WI38 (cell line): ENCODE data around the gene RALGDS.

ENCODE experiments used
- H3K4me3 ChIP-seq: 2 replicates; pipeline ENCODE4 v1.5.1; 2011; ENCODE audit warnings: low read depth, mild to moderate bottlenecking, control low read depth, low read length
- CTCF ChIP-seq: IDR thresholded peaks from 2 replicates; pipeline ENCODE4 v1.5.1; 2012; ENCODE audit warnings: low read depth, mild to moderate bottlenecking, control low read depth, low read length

The RALGDS gene

DNA sequence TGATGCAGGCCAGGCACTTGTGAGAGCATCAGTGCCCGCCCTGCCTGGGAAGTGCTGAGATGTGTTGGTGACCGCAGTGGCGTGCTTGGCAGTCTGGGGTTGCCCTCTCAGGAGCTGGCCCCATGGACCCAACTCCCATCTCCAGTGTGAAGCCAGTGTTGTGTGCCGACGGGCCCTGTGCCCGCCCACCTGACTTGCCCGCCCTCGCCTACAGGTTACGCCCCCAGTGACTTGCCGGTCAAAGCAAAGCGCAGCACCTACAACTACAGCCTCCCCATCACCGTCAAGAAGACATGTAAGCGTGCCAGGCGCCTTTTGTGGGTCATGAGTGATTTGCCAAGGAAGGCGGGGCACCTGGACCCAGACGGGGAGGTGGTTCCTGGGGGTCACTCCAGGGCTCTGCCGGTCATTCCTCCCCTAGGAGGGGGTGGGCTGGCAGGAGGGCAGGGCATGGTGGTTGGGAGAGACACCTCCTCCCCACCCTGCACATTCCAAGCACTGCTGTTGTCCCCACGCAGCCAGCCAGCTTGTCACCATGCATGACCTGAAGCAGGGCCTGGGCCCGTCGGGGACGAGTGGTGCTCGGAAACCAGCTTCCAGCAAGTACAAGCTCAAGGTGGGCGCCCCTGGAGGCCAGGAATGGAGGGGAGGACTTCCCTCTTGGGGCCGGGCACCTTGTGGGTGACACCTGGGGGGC is 66.7 kb downstream of the RALGDS start:
- no peak overlapping the region for H3K4me3 ChIP-seq

DNA sequence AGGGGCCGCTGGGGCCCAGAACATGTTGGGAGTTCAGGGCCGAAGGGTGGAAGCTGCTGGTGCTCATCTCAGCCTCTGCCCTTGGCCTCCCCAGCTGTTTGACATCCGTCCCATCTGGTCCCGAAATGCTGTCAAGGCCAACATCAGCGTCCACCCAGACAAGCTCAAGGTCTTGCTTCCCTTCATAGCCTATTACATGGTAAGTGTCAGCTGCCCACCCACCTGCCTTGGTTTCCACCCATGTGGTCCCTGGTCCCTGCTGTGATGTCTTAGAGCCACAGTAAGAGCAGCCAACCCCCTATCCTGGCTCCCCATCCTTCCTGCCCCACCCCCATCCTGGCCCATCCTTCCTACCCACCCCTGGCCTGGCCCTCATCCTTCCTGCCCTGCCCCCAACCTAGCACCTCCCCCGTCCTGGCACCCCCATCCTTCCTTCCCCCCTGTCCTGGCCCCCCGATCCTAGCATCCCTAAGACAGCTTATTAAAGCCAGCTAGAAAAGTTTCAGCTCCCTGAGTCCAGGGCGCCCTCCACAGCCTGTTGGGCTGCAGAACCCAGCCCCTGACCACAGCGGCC is 69.0 kb downstream of the RALGDS start:
- no peak for TF ChIP-seq CTCF
- H3K4me3 ChIP-seq: no peak overlapping the region

More for the DNA sequence above, 66.7 kb downstream of the RALGDS start:
- TF ChIP-seq CTCF: no peak

DNA sequence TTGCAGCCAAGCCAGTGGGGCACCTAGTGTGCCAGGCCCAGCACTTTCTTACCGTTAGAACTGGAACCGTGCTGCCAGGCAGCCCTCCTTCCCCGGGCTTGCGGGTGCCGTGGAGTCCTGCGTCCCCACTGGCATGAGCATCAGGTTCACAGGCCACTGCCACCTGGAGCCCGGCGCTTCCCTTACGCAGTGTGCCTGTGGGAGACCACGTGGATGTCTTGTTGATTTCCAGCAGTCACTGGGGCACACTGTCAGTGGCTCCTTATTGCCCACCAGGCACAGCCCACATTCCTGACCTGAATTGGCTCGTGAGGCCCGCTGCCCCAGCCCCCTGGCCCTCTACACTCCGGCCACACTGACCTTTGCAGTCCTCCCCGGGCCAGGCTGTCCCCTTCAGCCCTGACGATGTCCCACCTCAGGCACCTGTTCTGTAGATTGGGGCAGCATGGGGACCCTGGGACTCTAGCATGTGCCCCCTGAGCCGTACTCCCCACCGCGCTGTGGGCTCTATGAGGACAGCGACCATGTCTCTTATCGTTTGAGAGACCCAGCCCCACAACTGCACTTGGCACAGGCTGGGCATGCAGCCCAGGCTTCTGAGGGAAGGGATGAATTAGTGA is 69.6 kb downstream of the RALGDS start:
- H3K4me3 ChIP-seq: no peak overlapping the region
- TF ChIP-seq CTCF: no peak

- TF ChIP-seq CTCF: no peak
- H3K4me3 ChIP-seq: no peak overlapping the region
These were observed 70.3 kb downstream of the RALGDS start for GRCh38 chr9:133050781-133051180.

DNA sequence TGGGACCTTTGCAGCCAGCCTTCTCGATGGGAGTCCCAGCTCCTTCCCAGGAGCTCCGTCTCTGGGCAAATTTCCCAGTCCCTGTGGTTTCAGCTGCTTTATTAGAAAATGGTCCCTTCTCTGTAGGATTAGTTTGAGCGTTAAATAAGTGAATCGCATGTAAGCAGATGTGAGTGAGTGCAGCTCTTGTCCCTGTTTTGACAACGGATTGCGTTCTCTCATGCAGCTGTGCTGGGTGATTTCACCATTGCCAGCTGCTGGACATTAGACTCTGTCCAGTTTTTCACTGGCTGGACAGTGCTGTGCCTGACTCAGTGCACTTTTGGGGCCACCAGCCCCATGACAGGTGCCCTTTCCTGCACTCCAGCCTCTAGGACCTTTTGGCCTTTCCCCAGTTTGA is 70.9 kb downstream of the RALGDS start:
- no peak overlapping the region for H3K4me3 ChIP-seq
- TF ChIP-seq CTCF: no peak

DNA sequence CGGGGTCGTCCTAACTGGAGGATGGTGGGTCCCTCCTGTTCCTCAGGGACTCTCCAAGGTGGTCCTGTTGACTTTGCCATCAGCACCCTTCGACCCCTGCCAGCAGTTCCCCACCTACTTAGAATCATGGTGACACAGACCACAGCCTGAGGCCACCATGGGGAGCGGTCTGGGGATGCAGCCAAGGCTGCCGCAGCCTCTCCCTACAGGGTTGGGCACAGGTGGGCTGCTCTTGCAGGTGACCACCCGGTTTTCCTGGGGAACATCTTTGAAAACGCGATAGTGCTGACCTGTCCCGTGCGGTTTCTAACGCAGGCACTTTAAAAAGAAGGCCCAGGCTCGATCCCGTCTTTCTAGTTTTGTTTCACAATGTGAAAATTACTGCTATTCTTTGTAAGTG is 72.0 kb downstream of the RALGDS start:
- TF ChIP-seq CTCF: no peak
- no peak overlapping the region for H3K4me3 ChIP-seq

GRCh38 chr9:133048595-133048994 is 72.4 kb downstream of the RALGDS start:
- no peak overlapping the region for H3K4me3 ChIP-seq
- TF ChIP-seq CTCF: peak; percentile 32; the same call in 1 of the 2 replicates
